ENCODE data around the gene SLC8A1. TPM values are rescaled to one million over a fixed set of nuclear protein-coding genes. Genes with fewer than 3 reads are reported as not detected.
A peak's percentile ranks its signal among the peaks of the same experiment; 100 is the strongest.

The SLC8A1 gene
- total RNA-seq, 1 experiment from 2014 or later: 199 TPM

- DNase-seq (ENCODE audit: low spot score): peak; percentile 17
- in situ Hi-C loops (cut with HindIII; ENCODE audit: low sequenced_read_pairs): no loop called here
Observed at GRCh38 chr2:40397765-40398164, 54.1 kb downstream of the SLC8A1 start.

GRCh38 chr2:40396124-40396523 is 55.8 kb downstream of the SLC8A1 start:
- in situ Hi-C loops (cut with HindIII; ENCODE audit: low sequenced_read_pairs): no loop called here
- no peak for DNase-seq (ENCODE audit: low spot score)

GRCh38 chr2:40395169-40396073 is 56.5 kb downstream of the SLC8A1 start:
- in situ Hi-C loops (cut with HindIII; ENCODE audit: low sequenced_read_pairs): no loop called here

GRCh38 chr2:40394597-40394996 is 57.3 kb downstream of the SLC8A1 start:
- no peak for DNase-seq (ENCODE audit: low spot score)
- in situ Hi-C loops (cut with HindIII; ENCODE audit: low sequenced_read_pairs): no loop called here

More at GRCh38 chr2:40395169-40396073, 56.5 kb downstream of the SLC8A1 start:
- DNase-seq (ENCODE audit: low spot score): no peak

GRCh38 chr2:40394031-40394430 is 57.9 kb downstream of the SLC8A1 start:
- in situ Hi-C loops (cut with HindIII; ENCODE audit: low sequenced_read_pairs): no loop called here
- no peak for DNase-seq (ENCODE audit: low spot score)

- in situ Hi-C loops (cut with HindIII; ENCODE audit: low sequenced_read_pairs): no loop called here
- DNase-seq (ENCODE audit: low spot score): no peak
Observed at GRCh38 chr2:40388161-40388560, 63.7 kb downstream of the SLC8A1 start.

- no peak for DNase-seq (ENCODE audit: low spot score)
- in situ Hi-C loops (cut with HindIII; ENCODE audit: low sequenced_read_pairs): no loop called here
Observed at GRCh38 chr2:40386177-40386576, 65.7 kb downstream of the SLC8A1 start.

GRCh38 chr2:40384714-40385113 is 67.2 kb downstream of the SLC8A1 start:
- in situ Hi-C loops (cut with HindIII; ENCODE audit: low sequenced_read_pairs): no loop called here
- no peak for DNase-seq (ENCODE audit: low spot score)

- no peak for DNase-seq (ENCODE audit: low spot score)
- in situ Hi-C loops (cut with HindIII; ENCODE audit: low sequenced_read_pairs): no loop called here
Observed at GRCh38 chr2:40384233-40384632, 67.7 kb downstream of the SLC8A1 start.

GRCh38 chr2:40380721-40381120 is 71.2 kb downstream of the SLC8A1 start:
- DNase-seq (ENCODE audit: low spot score): no peak
- in situ Hi-C loops (cut with HindIII; ENCODE audit: low sequenced_read_pairs): no loop called here

GRCh38 chr2:40380041-40380440 is 71.8 kb downstream of the SLC8A1 start:
- in situ Hi-C loops (cut with HindIII; ENCODE audit: low sequenced_read_pairs): no loop called here
- no peak for DNase-seq (ENCODE audit: low spot score)

- DNase-seq (ENCODE audit: low spot score): no peak
- in situ Hi-C loops (cut with HindIII; ENCODE audit: low sequenced_read_pairs): no loop called here
Observed at GRCh38 chr2:40374543-40375240, 77.2 kb downstream of the SLC8A1 start.

GRCh38 chr2:40373111-40373510 is 78.8 kb downstream of the SLC8A1 start:
- in situ Hi-C loops (cut with HindIII; ENCODE audit: low sequenced_read_pairs): no loop called here
- no peak for DNase-seq (ENCODE audit: low spot score)

GRCh38 chr2:40372283-40372985 is 79.5 kb downstream of the SLC8A1 start:
- no peak for DNase-seq (ENCODE audit: low spot score)
- in situ Hi-C loops (cut with HindIII; ENCODE audit: low sequenced_read_pairs): no loop called here

- DNase-seq (ENCODE audit: low spot score): no peak
- in situ Hi-C loops (cut with HindIII; ENCODE audit: low sequenced_read_pairs): no loop called here
Observed at GRCh38 chr2:40371525-40372282, 80.2 kb downstream of the SLC8A1 start.

- no peak for DNase-seq (ENCODE audit: low spot score)
- in situ Hi-C loops (cut with HindIII; ENCODE audit: low sequenced_read_pairs): no loop called here
Observed at GRCh38 chr2:40370007-40370395, 81.9 kb downstream of the SLC8A1 start.

- no peak for DNase-seq (ENCODE audit: low spot score)
- in situ Hi-C loops (cut with HindIII; ENCODE audit: low sequenced_read_pairs): no loop called here
Observed at GRCh38 chr2:40369267-40370006, 82.5 kb downstream of the SLC8A1 start.

GRCh38 chr2:40367652-40368051 is 84.2 kb downstream of the SLC8A1 start:
- in situ Hi-C loops (cut with HindIII; ENCODE audit: low sequenced_read_pairs): no loop called here

GRCh38 chr2:40367032-40367431 is 84.9 kb downstream of the SLC8A1 start:
- in situ Hi-C loops (cut with HindIII; ENCODE audit: low sequenced_read_pairs): no loop called here
- DNase-seq (ENCODE audit: low spot score): no peak

More at GRCh38 chr2:40367652-40368051, 84.2 kb downstream of the SLC8A1 start:
- no peak for DNase-seq (ENCODE audit: low spot score)
